Measurements from ENCODE around the gene CPB2. TPM values are rescaled to one million over a fixed set of nuclear protein-coding genes. Genes with fewer than 3 reads are reported as not detected.

CPB2 gene
- total RNA-seq, 4 donors from 2014 or later: 0.42 to 1.4 TPM; not detected in 2

- Histone ChIP-seq H3K4me3 (no peak overlapping the region), H3K27me3 (peaks cover 0 to 4% (median 0%) of the 10 kb centered on the region in 3 donors), H3K27ac (no peak overlapping the region), H3K4me1 (no peaks in the 10 kb centered on the region), H3K9me3 (no peaks in the 10 kb centered on the region), H3K36me3 (no peaks in the 10 kb centered on the region)
- intact Hi-C loops (cut with DNase I; ENCODE audit: low total_unique reads): no loop called here
- ATAC-seq (no peak), DNase-seq (no peak)
- TF ChIP-seq, protein P1, sequence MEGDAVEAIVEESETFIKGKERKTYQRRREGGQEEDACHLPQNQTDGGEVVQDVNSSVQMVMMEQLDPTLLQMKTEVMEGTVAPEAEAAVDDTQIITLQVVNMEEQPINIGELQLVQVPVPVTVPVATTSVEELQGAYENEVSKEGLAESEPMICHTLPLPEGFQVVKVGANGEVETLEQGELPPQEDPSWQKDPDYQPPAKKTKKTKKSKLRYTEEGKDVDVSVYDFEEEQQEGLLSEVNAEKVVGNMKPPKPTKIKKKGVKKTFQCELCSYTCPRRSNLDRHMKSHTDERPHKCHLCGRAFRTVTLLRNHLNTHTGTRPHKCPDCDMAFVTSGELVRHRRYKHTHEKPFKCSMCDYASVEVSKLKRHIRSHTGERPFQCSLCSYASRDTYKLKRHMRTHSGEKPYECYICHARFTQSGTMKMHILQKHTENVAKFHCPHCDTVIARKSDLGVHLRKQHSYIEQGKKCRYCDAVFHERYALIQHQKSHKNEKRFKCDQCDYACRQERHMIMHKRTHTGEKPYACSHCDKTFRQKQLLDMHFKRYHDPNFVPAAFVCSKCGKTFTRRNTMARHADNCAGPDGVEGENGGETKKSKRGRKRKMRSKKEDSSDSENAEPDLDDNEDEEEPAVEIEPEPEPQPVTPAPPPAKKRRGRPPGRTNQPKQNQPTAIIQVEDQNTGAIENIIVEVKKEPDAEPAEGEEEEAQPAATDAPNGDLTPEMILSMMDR (IDR thresholded peaks at IDR 0.05 in 4 of 5, conservative IDR thresholded peaks at IDR 0.05 in 1 of 5): no peak
- TF ChIP-seq POLR2A (IDR thresholded peaks at IDR 0.05): no peak
- in situ Hi-C loops (cut with MboI; ENCODE audit: low sequenced_read_pairs in 4 of 4): loop anchor here in 1 of 4 donors (25.0 kb wide), 1 partner anchor 331 kb away; no protein-coding TSS in a partner anchor
These were observed 38.4 kb upstream of the CPB2 start for GRCh38 chr13:46143184-46143701.

GRCh38 chr13:46142776-46143175 lies 37.9 kb upstream of the CPB2 start:
- no peak overlapping the region for H3K27ac ChIP-seq
- no peaks in the 10 kb centered on the region for H3K4me1 ChIP-seq
- intact Hi-C loops (cut with DNase I; ENCODE audit: low total_unique reads): no loop called here
- H3K4me3 ChIP-seq: no peak overlapping the region
- in situ Hi-C loops (cut with MboI; ENCODE audit: low sequenced_read_pairs in 4 of 4): loop anchor here in 1 of 4 donors (25.0 kb wide), 1 partner anchor 330 kb away; no protein-coding TSS in a partner anchor
- no peaks in the 10 kb centered on the region for H3K9me3 ChIP-seq
- DNase-seq (no peak), ATAC-seq (no peak)
- H3K36me3 ChIP-seq: no peaks in the 10 kb centered on the region
- TF ChIP-seq, protein P1 (IDR thresholded peaks at IDR 0.05 in 4 of 5, conservative IDR thresholded peaks at IDR 0.05 in 1 of 5): no peak
- no peak for TF ChIP-seq POLR2A (IDR thresholded peaks at IDR 0.05)
- H3K27me3 ChIP-seq: peaks cover 0 to 4% (median 0%) of the 10 kb centered on the region in 3 donors

GRCh38 chr13:46140044-46140443 lies 35.2 kb upstream of the CPB2 start:
- intact Hi-C loops (cut with DNase I; ENCODE audit: low total_unique reads) (no loop called here), in situ Hi-C loops (cut with MboI; ENCODE audit: low sequenced_read_pairs in 4 of 4) (loop anchor here in 1 of 4 donors (25.0 kb wide), 1 partner anchor 328 kb away; no protein-coding TSS in a partner anchor)
- no peak for ATAC-seq
- Histone ChIP-seq H3K27me3 (peaks cover 0 to 4% (median 0%) of the 10 kb centered on the region in 3 donors), H3K4me3 (no peak overlapping the region), H3K9me3 (no peaks in the 10 kb centered on the region), H3K27ac (no peak overlapping the region), H3K4me1 (no peaks in the 10 kb centered on the region), H3K36me3 (no peaks in the 10 kb centered on the region)
- DNase-seq: no peak
- TF ChIP-seq, protein P1 (IDR thresholded peaks at IDR 0.05 in 4 of 5, conservative IDR thresholded peaks at IDR 0.05 in 1 of 5): no peak
- no peak for TF ChIP-seq POLR2A (IDR thresholded peaks at IDR 0.05)

DNA sequence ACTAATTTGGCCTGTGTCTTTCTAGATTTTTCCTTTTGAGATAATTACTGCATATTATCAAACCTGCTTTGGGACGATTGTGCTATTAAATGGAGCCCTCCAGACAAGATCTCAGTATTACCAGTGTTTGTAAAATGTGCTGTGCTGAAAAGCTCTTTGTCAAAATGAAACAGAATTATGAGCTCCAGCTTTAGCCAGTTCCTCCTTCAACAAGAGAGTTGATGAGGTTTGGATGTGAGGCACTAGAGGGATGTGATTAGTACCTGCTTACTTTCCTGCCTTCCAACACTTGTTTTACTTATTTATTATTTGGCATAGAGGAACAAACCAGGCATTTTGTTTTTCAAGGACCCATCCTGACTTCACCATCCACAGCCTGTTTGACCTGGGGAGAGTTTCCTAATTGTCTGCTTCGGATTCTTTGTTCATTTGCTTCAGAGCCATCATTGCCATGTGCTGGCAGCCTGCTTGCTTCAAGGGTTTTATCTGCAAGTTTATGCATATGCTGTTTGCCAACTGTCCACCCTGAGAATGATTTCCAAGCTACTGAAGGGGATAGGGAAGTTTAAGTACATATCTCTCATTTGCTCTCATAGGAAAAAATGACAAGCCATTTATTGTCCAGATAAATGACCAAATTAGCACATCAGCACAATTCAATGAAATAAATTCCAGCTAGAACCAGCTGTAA lies 32.9 kb upstream of the CPB2 start:
- Histone ChIP-seq H3K9me3 (no peaks in the 10 kb centered on the region), H3K4me3 (no peak overlapping the region), H3K27me3 (peaks cover 0 to 4% (median 0%) of the 10 kb centered on the region in 3 donors), H3K36me3 (no peaks in the 10 kb centered on the region), H3K27ac (no peak overlapping the region), H3K4me1 (no peaks in the 10 kb centered on the region)
- in situ Hi-C loops (cut with MboI; ENCODE audit: low sequenced_read_pairs in 4 of 4) (loop anchor here in 1 of 4 donors (25.0 kb wide), 1 partner anchor 325 kb away; no protein-coding TSS in a partner anchor), intact Hi-C loops (cut with DNase I; ENCODE audit: low total_unique reads) (no loop called here)
- DNase-seq (no peak), ATAC-seq (no peak)
- TF ChIP-seq, protein P1 (IDR thresholded peaks at IDR 0.05 in 4 of 5, conservative IDR thresholded peaks at IDR 0.05 in 1 of 5): no peak
- no peak for TF ChIP-seq POLR2A (IDR thresholded peaks at IDR 0.05)
